Endothelial cell of umbilical vein (primary cell): ENCODE results near the gene AASDHPPT. TPM values are rescaled to one million over a fixed set of nuclear protein-coding genes. Genes with fewer than 3 reads are reported as not detected.

Experiments
- BruUV-seq: library from RNA; stranded (reverse); fragments of 400-500 nt; replicated peaks from 2 replicates; lab custom pipeline; 2021; lab: Mats Ljungman, UMichigan
- CTCF ChIA-PET: fragments of 300-600, 350-600 bp; sonication (Branson Sonifier 250); formaldehyde crosslinking; loops from one replicate; lab custom pipeline; 2021; ENCODE audit warnings: antibody characterized with exemption, inconsistent platforms; lab: Charles Lee
- POLR2A ChIA-PET: fragments of 300-600, 350-600 bp; sonication (Branson Sonifier 250); formaldehyde crosslinking; loops from one replicate; lab custom pipeline; 2021; ENCODE audit warnings: antibody characterized with exemption, inconsistent platforms; lab: Charles Lee
- DNase-seq: peaks from one replicate; pipeline ENCODE4 v3.0.0-alpha.2; 2011; ENCODE audit warnings: low read depth, low spot score
- FAIRE-seq: peaks from 2 replicates; lab custom pipeline; 2011; peaks lifted over from hg19 to GRCh38; lab: Jason Lieb, UNC
- H2AFZ ChIP-seq: 2 replicates; pipeline ENCODE4 v1.6.0; 2012; ENCODE audit warnings: low read depth, low read length, control low read depth, inconsistent platforms
- H3K27ac ChIP-seq: 2 replicates; pipeline ENCODE4 v1.5.1; 2011; ENCODE audit warnings: low read depth, mild to moderate bottlenecking, control low read depth, low read length, moderate library complexity; ENCODE audit not compliant: insufficient read depth
- H3K27me3 ChIP-seq, 2 experiments: 2 replicates each; pipeline versions ENCODE4 v1.6.0 to v1.6.1; 2011; ENCODE audit warnings: low read length in 2 of 2, mixed read lengths in 1 of 2; ENCODE audit not compliant: control insufficient read depth in 2 of 2, insufficient read depth in 2 of 2
- H3K36me3 ChIP-seq, 2 experiments: 2 replicates in 1 of 2; 3 replicates in 1 of 2; pipeline ENCODE4 v1.5.1; 2011; ENCODE audit warnings: low read length in 2 of 2, mild to moderate bottlenecking in 1 of 2, moderate library complexity in 1 of 2; ENCODE audit not compliant: control insufficient read depth in 2 of 2, insufficient read depth in 2 of 2; ENCODE audit errors: extremely low read depth in 1 of 2
- H3K4me1 ChIP-seq: 3 replicates; pipeline ENCODE4 v1.5.1; 2011; ENCODE audit warnings: mild to moderate bottlenecking, low read length; ENCODE audit not compliant: control insufficient read depth, insufficient read depth; ENCODE audit errors: extremely low read depth
- H3K4me2 ChIP-seq: 2 replicates; pipeline ENCODE4 v1.6.1; 2011; ENCODE audit warnings: low read length, control low read depth, mixed read lengths; ENCODE audit not compliant: insufficient read depth
- H3K4me3 ChIP-seq, 3 experiments: fragments of 200-600 bp in 1 of 3; sonication (generic), shearing (Covaris generic) in 1 of 3; replicated peaks in 1 of 3; 2 replicates each; pipeline ENCODE4 v1.5.1; 2011 to 2016; ENCODE audit warnings: control low read depth in 3 of 3, low read length in 3 of 3, mild to moderate bottlenecking in 2 of 3, inconsistent platforms in 1 of 3, low read depth in 1 of 3, moderate library complexity in 1 of 3; ENCODE audit not compliant: insufficient read depth in 1 of 3
- H3K79me2 ChIP-seq: 2 replicates; pipeline ENCODE4 v1.6.0; 2012; ENCODE audit warnings: low read length, inconsistent platforms; ENCODE audit not compliant: control insufficient read depth, insufficient read depth
- H3K9ac ChIP-seq: replicated peaks from 2 replicates; pipeline ENCODE3; 2011; ENCODE audit warnings: low read length, control low read depth; ENCODE audit not compliant: insufficient read depth; ENCODE audit errors: extremely low read depth
- H3K9me1 ChIP-seq: replicated peaks from 3 replicates; pipeline ENCODE4 v1.6.0; 2011; ENCODE audit warnings: mild to moderate bottlenecking, low read length; ENCODE audit not compliant: control insufficient read depth, insufficient read depth; ENCODE audit errors: extremely low read depth
- H3K9me3 ChIP-seq: replicated peaks from 2 replicates; pipeline ENCODE4 v1.5.1; 2012; ENCODE audit warnings: low read length, inconsistent platforms; ENCODE audit not compliant: control insufficient read depth, insufficient read depth
- H4K20me1 ChIP-seq: replicated peaks from 2 replicates; pipeline ENCODE3; 2011; ENCODE audit warnings: mild to moderate bottlenecking, low read length; ENCODE audit not compliant: control insufficient read depth, insufficient read depth; ENCODE audit errors: extremely low read depth
- FOS ChIP-seq: IDR thresholded peaks from 2 replicates; pipeline ENCODE4 v1.6.1; 2011; ENCODE audit warnings: mild to moderate bottlenecking, low read length, moderate library complexity, borderline replicate concordance; ENCODE audit not compliant: insufficient read depth
- GATA2 ChIP-seq: IDR thresholded peaks from 2 replicates; pipeline ENCODE4 v1.7.0; 2011; ENCODE audit warnings: low read depth, mild to moderate bottlenecking, moderate library complexity, mixed read lengths, low read length; ENCODE audit not compliant: insufficient read length, insufficient read depth
- JUN ChIP-seq: IDR thresholded peaks from 2 replicates; pipeline ENCODE4 v1.6.1; 2011; ENCODE audit warnings: borderline replicate concordance, low read depth; ENCODE audit not compliant: insufficient read length, insufficient read depth
- MAX ChIP-seq: IDR thresholded peaks from 2 replicates; pipeline ENCODE4 v1.6.1; 2011; ENCODE audit not compliant: insufficient read depth, insufficient read length
- MYC ChIP-seq: IDR thresholded peaks from one replicate; pipeline ENCODE4 v1.6.1; 2011; ENCODE audit warnings: mild to moderate bottlenecking, low read depth, low read length
- POLR2A ChIP-seq: IDR thresholded peaks from 2 replicates; pipeline ENCODE4 v1.6.1; 2012; ENCODE audit warnings: low read depth, mild to moderate bottlenecking, control low read depth, low read length
- POLR2AphosphoS5 ChIP-seq: IDR thresholded peaks from 2 replicates; pipeline ENCODE4 v1.6.1; 2012; ENCODE audit warnings: low read depth, mild to moderate bottlenecking, control low read depth, low read length, moderate library complexity; ENCODE audit not compliant: insufficient read depth
- dilution Hi-C: fragments of 300-500 bp; cut with MboI; formaldehyde crosslinking; loops from one replicate; pipeline ENCODE4 v1.15.0; 2019; ENCODE audit warnings: low sequenced_read_pairs; ENCODE audit not compliant: extremely low pct_ligation_motif_present
- intact Hi-C: fragments of 100-400 bp; cut with micrococcal nuclease; formaldehyde crosslinking; loops from one replicate; pipeline ENCODE4 v1.10.0; 2022
- polyA plus RNA-seq, 4 experiments: library from polyadenylated mRNA; depleted of rRNA in 3 of 4; stranded (reverse) in 3 of 4; unstranded in 1 of 4; fragments of >200 nt; gene quantifications; 2 replicates each; pipeline versions ENCODE4 v1.2.1 to v1.2.3, GENCODE V29; 2011 to 2012; ENCODE audit warnings: missing spikeins in 1 of 4
- total RNA-seq: library from RNA; stranded (reverse); gene quantifications from 2 replicates; pipeline ENCODE4 v1.2.3, GENCODE V29; 2021

Gene AASDHPPT
- total and polyA plus RNA-seq, 2 donors (not counting 3 experiments of a cell fraction or from before 2014, with no cell fraction given) = 14.3 to 34.2 TPM

GRCh38 chr11:106091480-106092123, 14.1 kb downstream of the AASDHPPT start:
- Histone ChIP-seq H3K9me1 (no peaks in the 10 kb centered on the region), H3K9me3 (no peaks in the 10 kb centered on the region), H3K9ac (no peak overlapping the region), H3K27me3 (no peaks in the 10 kb centered on the region), H3K36me3 (peaks cover 13 to 16% of the 10 kb centered on the region in 2 experiments), H2AFZ (no peak overlapping the region), H3K4me2 (no peak overlapping the region), H3K79me2 (peaks cover 32% of the 10 kb centered on the region), H4K20me1 (peaks cover 3% of the 10 kb centered on the region), H3K4me1 (no peaks in the 10 kb centered on the region), H3K27ac (no peak overlapping the region), H3K4me3 (no peak overlapping the region)
- BruUV-seq = no TSS peak
- POLR2A ChIA-PET = interaction anchor here (0.6 to 1.0 kb wide), 2 partner anchors 14 to 1949 kb away, joined by 3 read pairs; partner anchors contain the start of genes AASDHPPT and KBTBD3
- intact Hi-C loops = no loop called here
- FAIRE-seq (no peak), DNase-seq (peak; percentile 32)
- dilution Hi-C loops = no loop called here
- TF ChIP-seq MYC (no peak), JUN (peak; percentile 28), POLR2A (no peak), POLR2AphosphoS5 (no peak), FOS (peak; percentile 47), GATA2 (no peak)
- CTCF ChIA-PET = interaction anchor here (1.0 to 1.7 kb wide), 5 partner anchors 9 to 42 kb away, joined by 3 to 5 read pairs (median 4); partner anchors contain the start of genes AASDHPPT and KBTBD3

- dilution Hi-C loops = no loop called here
- POLR2A ChIA-PET = no interaction called here
- Histone ChIP-seq H3K4me2 (no peak overlapping the region), H3K27ac (no peak overlapping the region), H3K27me3 (no peaks in the 10 kb centered on the region), H3K4me3 (no peak overlapping the region), H3K79me2 (peaks cover 29% of the 10 kb centered on the region), H2AFZ (no peak overlapping the region), H3K9me3 (no peaks in the 10 kb centered on the region), H3K4me1 (no peaks in the 10 kb centered on the region), H3K9ac (no peak overlapping the region), H4K20me1 (peaks cover 3% of the 10 kb centered on the region), H3K9me1 (no peaks in the 10 kb centered on the region), H3K36me3 (peaks cover 13 to 22% of the 10 kb centered on the region in 2 experiments)
- BruUV-seq = no TSS peak
- TF ChIP-seq POLR2AphosphoS5 = no peak
- TF ChIP-seq MAX = no peak
- TF ChIP-seq JUN = no peak
- intact Hi-C loops = no loop called here
- no peak for DNase-seq
- FAIRE-seq = no peak
- CTCF ChIA-PET = no interaction called here
These were observed 15.0 kb downstream of the AASDHPPT start for GRCh38 chr11:106092446-106092845.
